Measurements from ENCODE around the gene WAPL. TPM values are rescaled to one million over a fixed set of nuclear protein-coding genes. Genes with fewer than 3 reads are reported as not detected.
A peak's percentile ranks its signal among the peaks of the same experiment; 100 is the strongest.

WAPL gene
- total and polyA plus RNA-seq, 9 of the 15 experiments (the other 6 are each of a cell fraction or from before 2014, with no cell fraction given) = 14.3 to 36.4 (median 25.3) TPM

- ChIA-PET POLR2A (interaction anchor here (0.7 kb wide), 1 partner anchor 1139 kb away, joined by 3 read pairs; no protein-coding TSS in a partner anchor), CTCF (ENCODE audit: low intra/inter-chr PET ratio) (no interaction called here)
- Histone ChIP-seq H3K9ac (ENCODE audit: insufficient read depth in 1 of 2, low read depth in 2 of 2, low read length in 2 of 2) (no peak overlapping the region), H3K27me3 (ENCODE audit: control insufficient read depth in 2 of 2, insufficient read depth in 2 of 2, low read length in 2 of 2) (no peaks in the 10 kb centered on the region; a peak in 1 of 5 replicates), H3K27ac (ENCODE audit: extremely low read depth, low read depth, low read length) (no peak overlapping the region), H3K79me2 (ENCODE audit: control insufficient read depth, insufficient read depth, low read length) (no peaks in the 10 kb centered on the region), H3K4me3 (no peak overlapping the region), H2AFZ (ENCODE audit: low read depth, low read length) (no peak overlapping the region), H3K36me3 (ENCODE audit: control insufficient read depth, insufficient read depth, low read length) (no peaks in the 10 kb centered on the region), H3K9me3 (replicated peaks; ENCODE audit: control insufficient read depth, insufficient read depth, low read depth, low read length) (no peaks in the 10 kb centered on the region), H4K20me1 (replicated peaks; ENCODE audit: control insufficient read depth, insufficient read depth, low read length) (no peaks in the 10 kb centered on the region), H3K4me2 (ENCODE audit: insufficient read depth, low read length) (no peak overlapping the region), H3K4me1 (replicated peaks in 1 of 2; ENCODE audit: control insufficient read depth in 2 of 2, insufficient read depth in 2 of 2, low read length in 2 of 2) (peaks cover 0 to 6% of the 10 kb centered on the region in 2 experiments; a peak in 3 of 5 replicates), H3K9me1 (ENCODE audit: control insufficient read depth, insufficient read depth, low read length) (no peaks in the 10 kb centered on the region)
- FAIRE-seq (no peak), DNase-seq (ENCODE audit: extremely low read depth in 1 of 4, low spot score in 3 of 4) (no peak), ATAC-seq (0 out of 3 replicates have a peak, but pooled peaks have one; percentile 46)
- 0% methylated on average over 2 of the region's 3 CpGs for WGBS (ENCODE audit: insufficient coverage, low coverage, missing lambda C conversion rate)
- intact Hi-C loops (cut with micrococcal nuclease) = no loop called here
- BruUV-seq (replicated peaks) = no TSS peak
- TF ChIP-seq CAMTA2 (CRISPR knock-in tag; conservative IDR thresholded peaks at IDR 0.05) (no peak), ZFP36 (IDR thresholded peaks at IDR 0.05; ENCODE audit: low read depth, low read length, partially characterized antibody) (no peak), NFE2L1 (tag; IDR thresholded peaks at IDR 0.05; ENCODE audit: borderline replicate concordance, low read depth) (no peak), STAT5B (CRISPR knock-in tag; IDR thresholded peaks at IDR 0.05) (no peak), SMARCE1 (IDR thresholded peaks at IDR 0.05) (no peak), ILF3 (IDR thresholded peaks at IDR 0.05; ENCODE audit: borderline replicate concordance) (no peak), HNRNPH1 (optimal IDR thresholded peaks at IDR 0.05; ENCODE audit: low read depth, low read length) (no peak), MAFG (tag; conservative IDR thresholded peaks at IDR 0.05) (no peak), ZNF717 (CRISPR knock-in tag; IDR thresholded peaks at IDR 0.05) (no peak), EP400 (IDR thresholded peaks at IDR 0.05) (no peak), ZBTB11 (CRISPR knock-in tag; IDR thresholded peaks at IDR 0.05) (no peak), POLR3G (IDR thresholded peaks at IDR 0.05; ENCODE audit: extremely low read depth, insufficient read length, insufficient replicate concordance) (no peak)
- TF ChIP-seq, protein P1, sequence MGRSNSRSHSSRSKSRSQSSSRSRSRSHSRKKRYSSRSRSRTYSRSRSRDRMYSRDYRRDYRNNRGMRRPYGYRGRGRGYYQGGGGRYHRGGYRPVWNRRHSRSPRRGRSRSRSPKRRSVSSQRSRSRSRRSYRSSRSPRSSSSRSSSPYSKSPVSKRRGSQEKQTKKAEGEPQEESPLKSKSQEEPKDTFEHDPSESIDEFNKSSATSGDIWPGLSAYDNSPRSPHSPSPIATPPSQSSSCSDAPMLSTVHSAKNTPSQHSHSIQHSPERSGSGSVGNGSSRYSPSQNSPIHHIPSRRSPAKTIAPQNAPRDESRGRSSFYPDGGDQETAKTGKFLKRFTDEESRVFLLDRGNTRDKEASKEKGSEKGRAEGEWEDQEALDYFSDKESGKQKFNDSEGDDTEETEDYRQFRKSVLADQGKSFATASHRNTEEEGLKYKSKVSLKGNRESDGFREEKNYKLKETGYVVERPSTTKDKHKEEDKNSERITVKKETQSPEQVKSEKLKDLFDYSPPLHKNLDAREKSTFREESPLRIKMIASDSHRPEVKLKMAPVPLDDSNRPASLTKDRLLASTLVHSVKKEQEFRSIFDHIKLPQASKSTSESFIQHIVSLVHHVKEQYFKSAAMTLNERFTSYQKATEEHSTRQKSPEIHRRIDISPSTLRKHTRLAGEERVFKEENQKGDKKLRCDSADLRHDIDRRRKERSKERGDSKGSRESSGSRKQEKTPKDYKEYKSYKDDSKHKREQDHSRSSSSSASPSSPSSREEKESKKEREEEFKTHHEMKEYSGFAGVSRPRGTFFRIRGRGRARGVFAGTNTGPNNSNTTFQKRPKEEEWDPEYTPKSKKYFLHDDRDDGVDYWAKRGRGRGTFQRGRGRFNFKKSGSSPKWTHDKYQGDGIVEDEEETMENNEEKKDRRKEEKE (IDR thresholded peaks at IDR 0.05; ENCODE audit: borderline replicate concordance in 1 of 2, control insufficient read depth in 1 of 2, low read depth in 2 of 2, low read length in 1 of 2) = no peak
- in situ Hi-C loops (cut with MboI) = no loop called here
These were observed 135.8 kb downstream of the WAPL start for GRCh38 chr10:86385806-86386205.

All from K562 (cell line).